Stimulated activated naive CD8-positive, alpha-beta T cell treated with anti-CD3 and anti-CD28 coated beads, Interleukin-15, amount 100 ng/mL, for 72 hours (primary cell): Measurements from ENCODE around the gene FSTL4.
"Not testable (repeated sequence)": the region's sequence is repeated elsewhere in the genome, so short reads cannot be mapped to it uniquely, and the experiment has no call there.

ENCODE experiments used
- ATAC-seq: fragments of 150-1000 bp; cut with Tn5 transposase; 2 replicates; pipeline ENCODE4 v1.10.0; 2021; ENCODE audit warnings: mild to moderate bottlenecking, moderate library complexity
- DNase-seq, 2 donors: peaks; one replicate each; pipeline ENCODE4 v3.0.0; 2021 to 2022
- H3K27ac Mint-ChIP-seq, 2 donors: one replicate each; pipeline ENCODE4 v1.8.0; 2022; ENCODE audit warnings: mild to moderate bottlenecking in 2 of 2, mixed read lengths in 2 of 2, moderate library complexity in 2 of 2
- H3K27me3 Mint-ChIP-seq: one replicate; pipeline ENCODE4 v1.8.0; 2022; ENCODE audit warnings: mixed read lengths
- H3K4me1 Mint-ChIP-seq: one replicate; pipeline ENCODE4 v1.8.0; 2022; ENCODE audit warnings: mild to moderate bottlenecking, mixed read lengths
- H3K4me3 Mint-ChIP-seq, 2 donors: one replicate each; pipeline ENCODE4 v1.8.0; 2022; ENCODE audit warnings: mild to moderate bottlenecking in 2 of 2, mixed read lengths in 2 of 2, moderate library complexity in 1 of 2
- H3K9me3 Mint-ChIP-seq, 2 donors: one replicate each; pipeline ENCODE4 v1.8.0; 2022; ENCODE audit warnings: mixed read lengths in 2 of 2

FSTL4 gene

GRCh38 chr5:133170756-133171387 is 441.5 kb downstream of the FSTL4 start:
- peaks cover 12 to 22% of the 10 kb centered on the region in 2 donors for H3K9me3 Mint-ChIP-seq
- DNase-seq (peak; percentile 23 to 25), ATAC-seq (peak; percentile 43)
- H3K27me3 Mint-ChIP-seq, result not testable (repeated sequence)
- H3K27ac Mint-ChIP-seq, result peak overlapping the region in 1 of 2 donors; percentile 14
- peaks cover 14% of the 10 kb centered on the region for H3K4me1 Mint-ChIP-seq
- peak overlapping the region; percentile 64 to 77 for H3K4me3 Mint-ChIP-seq

GRCh38 chr5:133164759-133165158 is 447.6 kb downstream of the FSTL4 start:
- Mint-ChIP-seq H3K4me1 (peaks cover 6% of the 10 kb centered on the region), H3K9me3 (peaks cover 10 to 20% of the 10 kb centered on the region in 2 donors), H3K4me3 (no peak overlapping the region), H3K27ac (no peak overlapping the region), H3K27me3 (no peaks in the 10 kb centered on the region)
- DNase-seq (no peak), ATAC-seq (no peak)

GRCh38 chr5:133163839-133164238 is 448.5 kb downstream of the FSTL4 start:
- DNase-seq (no peak), ATAC-seq (no peak)
- Mint-ChIP-seq H3K27ac (no peak overlapping the region), H3K9me3 (peaks cover 7 to 20% of the 10 kb centered on the region in 2 donors), H3K4me3 (no peak overlapping the region), H3K4me1 (peaks cover 6% of the 10 kb centered on the region), H3K27me3 (no peaks in the 10 kb centered on the region)

- Mint-ChIP-seq H3K27ac (peak overlapping the region in 1 of 2 donors; percentile 40), H3K4me3 (no peak overlapping the region), H3K9me3 (peaks cover 0 to 13% of the 10 kb centered on the region in 2 donors), H3K27me3 (no peaks in the 10 kb centered on the region), H3K4me1 (peaks cover 6% of the 10 kb centered on the region)
- DNase-seq (no peak), ATAC-seq (no peak)
These were observed 452.8 kb downstream of the FSTL4 start for GRCh38 chr5:133159543-133159942.

- Mint-ChIP-seq H3K4me3 (no peak overlapping the region), H3K4me1 (peaks cover 6% of the 10 kb centered on the region), H3K9me3 (peaks cover 0 to 13% of the 10 kb centered on the region in 2 donors), H3K27ac (no peak overlapping the region), H3K27me3 (no peaks in the 10 kb centered on the region)
- no peak for ATAC-seq
- DNase-seq, result no peak
These were observed 456.9 kb downstream of the FSTL4 start for GRCh38 chr5:133155326-133155969.

GRCh38 chr5:133154274-133155075 is 457.9 kb downstream of the FSTL4 start:
- no peak overlapping the region for H3K27ac Mint-ChIP-seq
- ATAC-seq (no peak), DNase-seq (no peak)
- H3K4me1 Mint-ChIP-seq, result no peaks in the 10 kb centered on the region
- no peaks in the 10 kb centered on the region for H3K27me3 Mint-ChIP-seq
- H3K9me3 Mint-ChIP-seq, result peaks cover 0 to 9% of the 10 kb centered on the region in 2 donors
- H3K4me3 Mint-ChIP-seq, result no peak overlapping the region

- ATAC-seq, result no peak
- H3K27ac Mint-ChIP-seq, result no peak overlapping the region
These were observed 461.3 kb downstream of the FSTL4 start for GRCh38 chr5:133150909-133151544.

GRCh38 chr5:133149345-133149744 is 463.0 kb downstream of the FSTL4 start:
- no peak overlapping the region for H3K27ac Mint-ChIP-seq
- H3K4me3 Mint-ChIP-seq, result no peak overlapping the region
- no peaks in the 10 kb centered on the region for H3K27me3 Mint-ChIP-seq
- H3K4me1 Mint-ChIP-seq, result peaks cover 17% of the 10 kb centered on the region
- ATAC-seq (no peak), DNase-seq (no peak)
- peaks cover 0 to 5% of the 10 kb centered on the region in 2 donors for H3K9me3 Mint-ChIP-seq

More at GRCh38 chr5:133150909-133151544, 461.3 kb downstream of the FSTL4 start:
- Mint-ChIP-seq H3K27me3 (no peaks in the 10 kb centered on the region), H3K9me3 (no peaks in the 10 kb centered on the region), H3K4me3 (no peak overlapping the region), H3K4me1 (peaks cover 17% of the 10 kb centered on the region)
- DNase-seq, result no peak

- no peak for ATAC-seq
These were observed 464.4 kb downstream of the FSTL4 start for GRCh38 chr5:133147815-133148567.

GRCh38 chr5:133147411-133147810 is 464.9 kb downstream of the FSTL4 start:
- peaks cover 17% of the 10 kb centered on the region for H3K4me1 Mint-ChIP-seq
- DNase-seq (no peak), ATAC-seq (no peak)
- no peak overlapping the region for H3K27ac Mint-ChIP-seq
- H3K9me3 Mint-ChIP-seq, result peaks cover 5 to 17% of the 10 kb centered on the region in 2 donors
- no peak overlapping the region for H3K4me3 Mint-ChIP-seq
- no peaks in the 10 kb centered on the region for H3K27me3 Mint-ChIP-seq

More at GRCh38 chr5:133147815-133148567, 464.4 kb downstream of the FSTL4 start:
- peak overlapping the region in 1 of 2 donors; percentile 6 for H3K27ac Mint-ChIP-seq
- no peak for DNase-seq
- H3K9me3 Mint-ChIP-seq, result peaks cover 5 to 17% of the 10 kb centered on the region in 2 donors
- H3K4me1 Mint-ChIP-seq, result peaks cover 17% of the 10 kb centered on the region
- no peaks in the 10 kb centered on the region for H3K27me3 Mint-ChIP-seq
- no peak overlapping the region for H3K4me3 Mint-ChIP-seq
